Breast epithelium (tissue), 3 donors: ENCODE results near the gene IQGAP2.

Experiments
- CTCF ChIP-seq, 3 donors: fragments of 450-650 bp; IDR thresholded peaks; one replicate each; pipeline ENCODE4 v1.5.1; 2016 to 2017; ENCODE audit warnings: antibody characterized with exemption in 3 of 3, mild to moderate bottlenecking in 3 of 3, moderate library complexity in 3 of 3
- POLR2A ChIP-seq: fragments of 450-650 bp; IDR thresholded peaks from one replicate; pipeline ENCODE4 v1.6.1; 2016; ENCODE audit warnings: antibody characterized with exemption, mild to moderate bottlenecking, moderate library complexity
- POLR2AphosphoS5 ChIP-seq, 3 donors: sonication (generic); formaldehyde crosslinking; IDR thresholded peaks; one replicate each; pipeline ENCODE4 v1.6.1; 2017; ENCODE audit warnings: antibody characterized with exemption in 3 of 3

- no peak for TF ChIP-seq CTCF (IDR thresholded peaks at IDR 0.05)
- TF ChIP-seq POLR2A, result no peak
- no peak for TF ChIP-seq POLR2AphosphoS5 (IDR thresholded peaks at IDR 0.05)
Observed at GRCh38 chr5:76446776-76447175, 43.7 kb downstream of the IQGAP2 start.
